HG02938 (cell line): Measurements from ENCODE around the gene HS2ST1.

Source experiments
- ATAC-seq: cut with Tn5 transposase; IDR thresholded peaks from one replicate; pipeline ENCODE4 v1.9.1; 2021; ENCODE audit warnings: mild to moderate bottlenecking, moderate library complexity; ENCODE audit not compliant: unreplicated experiment

The HS2ST1 gene

DNA sequence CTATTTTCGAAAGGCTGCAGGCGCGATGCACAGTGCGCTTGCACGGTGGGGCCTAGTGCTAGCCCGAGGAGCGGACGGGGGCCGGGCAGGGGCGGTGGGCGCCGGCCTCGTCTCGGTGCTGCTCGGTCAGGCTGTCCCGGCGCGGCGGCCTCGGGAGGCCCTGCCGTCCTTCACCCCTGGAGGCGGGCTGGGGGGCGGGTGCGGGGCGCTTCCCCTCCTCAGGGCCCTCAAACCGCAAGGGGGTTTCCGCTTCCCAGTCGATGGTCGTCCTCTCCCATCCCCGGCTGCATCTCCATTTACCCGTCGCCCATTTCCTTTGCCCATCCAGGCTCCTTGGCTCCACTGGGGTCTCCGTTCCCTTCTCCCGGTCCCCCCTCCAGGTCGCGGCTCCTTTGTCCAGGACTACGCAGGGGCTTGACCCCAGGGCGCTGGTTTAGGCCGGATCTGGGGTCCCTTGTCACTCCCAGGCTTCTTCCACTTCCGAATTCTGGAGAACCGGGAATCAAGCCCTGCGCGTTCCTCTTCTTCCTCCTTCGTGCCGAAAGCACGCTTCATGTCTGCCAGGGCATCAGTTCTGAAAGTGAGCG is 217.9 kb downstream of the HS2ST1 start:
- peak; percentile 36 for ATAC-seq

DNA sequence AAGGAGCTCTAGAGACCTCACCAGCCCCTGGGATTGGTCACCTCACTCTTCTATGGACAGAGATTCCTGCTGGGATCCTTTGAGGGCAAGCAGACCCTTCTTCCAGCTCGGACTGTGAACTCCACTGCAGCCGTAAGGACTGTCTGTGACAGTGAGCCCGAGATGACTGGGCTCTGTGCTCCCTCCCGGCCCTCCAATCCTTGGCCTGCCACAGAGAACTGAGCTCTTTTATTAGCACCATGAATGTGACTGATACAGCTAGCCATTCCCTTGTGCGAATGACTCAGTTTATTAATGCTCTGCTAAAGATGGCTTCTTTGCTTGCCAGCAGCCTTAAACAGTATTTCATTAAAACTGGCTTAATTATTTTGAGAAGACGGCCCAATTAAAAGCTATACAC is 219.6 kb downstream of the HS2ST1 start:
- no peak for ATAC-seq

DNA sequence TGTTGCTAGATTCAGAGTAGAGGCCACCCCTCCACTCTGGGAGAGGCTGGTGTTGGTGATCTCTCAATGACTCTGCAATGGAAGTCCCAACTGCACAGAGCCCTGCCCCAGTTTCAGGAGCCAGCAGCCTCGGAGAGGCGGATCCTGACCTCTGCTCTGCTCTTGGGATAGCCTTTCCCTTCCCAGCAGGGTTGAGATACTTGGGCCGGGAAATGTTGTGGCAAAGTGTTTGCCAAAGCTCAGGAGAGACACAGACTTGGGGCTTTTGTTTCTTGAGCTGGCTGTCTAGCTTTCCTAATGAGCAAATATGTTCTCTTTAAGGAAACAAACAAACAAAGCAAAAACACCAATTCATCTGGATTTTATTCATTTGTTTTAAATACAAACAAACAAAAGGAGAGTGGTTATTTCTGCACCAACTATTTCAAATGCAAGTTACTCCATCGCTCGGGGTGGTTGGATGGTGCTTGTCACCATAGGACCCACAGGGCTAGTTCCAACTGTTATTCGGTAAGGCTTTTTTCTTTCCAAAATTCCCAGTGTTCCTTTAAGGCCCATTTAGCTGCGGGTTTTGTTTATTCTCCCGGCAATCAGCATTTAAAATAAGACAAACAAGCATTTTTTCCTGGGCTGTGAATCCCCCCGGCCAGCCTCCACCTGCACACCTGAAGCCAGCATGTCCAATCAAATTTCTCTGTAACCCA is 220.3 kb downstream of the HS2ST1 start:
- no peak for ATAC-seq

DNA sequence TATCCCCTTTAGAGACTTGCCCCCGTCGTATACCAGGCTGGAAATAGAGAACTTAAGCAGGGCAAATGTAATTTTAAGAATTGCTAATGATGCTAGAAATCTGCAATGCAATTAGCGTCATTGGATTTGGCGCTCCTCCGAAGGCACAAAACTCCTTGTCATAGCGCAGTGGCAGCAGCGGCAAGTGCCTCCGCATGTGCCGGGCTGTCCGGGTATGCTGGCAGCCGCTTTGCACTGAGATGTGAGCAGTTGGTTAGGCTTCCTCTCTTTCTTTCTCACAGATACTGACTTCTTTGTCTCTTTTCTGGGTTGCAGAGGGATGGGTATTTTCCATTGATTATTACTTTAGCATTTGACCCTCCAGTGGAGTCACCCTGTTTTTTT is 220.9 kb downstream of the HS2ST1 start:
- ATAC-seq: no peak

DNA sequence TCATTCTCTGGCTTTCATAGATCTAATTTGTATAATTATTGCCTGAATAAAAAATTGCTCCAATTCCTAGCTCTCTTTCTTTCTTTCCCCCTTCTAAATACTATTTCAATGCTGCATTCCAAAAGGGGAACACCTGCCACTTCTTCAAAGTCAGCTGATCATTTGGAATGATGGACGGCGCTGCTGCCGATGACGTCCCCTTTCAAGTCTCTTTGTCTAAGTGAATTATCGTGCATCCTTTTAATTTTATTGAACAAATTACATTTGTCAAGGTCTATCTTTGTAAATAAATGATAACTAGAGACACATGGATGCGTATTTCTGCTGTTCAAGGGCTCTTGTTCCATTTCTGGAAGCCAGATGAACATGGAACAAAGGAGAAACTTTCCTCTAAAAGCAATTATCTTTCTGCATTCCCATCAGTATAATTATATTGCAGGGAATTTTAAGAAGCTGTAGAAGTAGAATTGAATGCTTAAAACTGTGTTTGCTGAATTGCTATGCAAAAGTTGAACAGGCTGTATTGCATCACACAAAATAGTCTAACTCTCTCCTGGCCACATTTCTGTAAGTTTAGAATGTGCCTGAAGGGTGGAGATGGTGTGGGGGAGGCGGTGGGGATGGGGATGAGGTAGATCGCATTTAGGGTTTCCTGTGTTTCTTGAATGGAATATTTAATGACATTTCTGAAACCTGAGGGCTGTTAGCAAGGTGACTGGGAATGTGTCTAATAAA is 222.3 kb downstream of the HS2ST1 start:
- no peak for ATAC-seq

DNA sequence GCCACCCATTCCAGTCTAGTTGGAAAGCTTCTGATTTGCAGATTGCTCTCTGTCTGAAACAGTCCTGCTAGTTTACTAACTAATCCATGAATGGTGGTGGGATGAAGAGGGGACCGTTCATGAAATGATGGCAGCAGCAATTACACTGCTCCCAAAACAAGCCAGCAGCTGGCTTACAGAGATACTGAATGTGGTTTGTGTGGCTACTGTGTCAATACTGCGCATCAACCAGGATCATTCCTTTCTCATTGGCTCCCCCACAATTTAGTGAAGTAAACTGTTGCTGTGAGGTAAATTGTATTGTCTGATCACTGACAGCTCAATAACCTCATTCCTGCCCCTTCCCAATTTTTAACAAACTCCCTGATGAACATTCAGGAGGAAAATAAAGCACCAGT is 222.9 kb downstream of the HS2ST1 start:
- ATAC-seq: no peak

DNA sequence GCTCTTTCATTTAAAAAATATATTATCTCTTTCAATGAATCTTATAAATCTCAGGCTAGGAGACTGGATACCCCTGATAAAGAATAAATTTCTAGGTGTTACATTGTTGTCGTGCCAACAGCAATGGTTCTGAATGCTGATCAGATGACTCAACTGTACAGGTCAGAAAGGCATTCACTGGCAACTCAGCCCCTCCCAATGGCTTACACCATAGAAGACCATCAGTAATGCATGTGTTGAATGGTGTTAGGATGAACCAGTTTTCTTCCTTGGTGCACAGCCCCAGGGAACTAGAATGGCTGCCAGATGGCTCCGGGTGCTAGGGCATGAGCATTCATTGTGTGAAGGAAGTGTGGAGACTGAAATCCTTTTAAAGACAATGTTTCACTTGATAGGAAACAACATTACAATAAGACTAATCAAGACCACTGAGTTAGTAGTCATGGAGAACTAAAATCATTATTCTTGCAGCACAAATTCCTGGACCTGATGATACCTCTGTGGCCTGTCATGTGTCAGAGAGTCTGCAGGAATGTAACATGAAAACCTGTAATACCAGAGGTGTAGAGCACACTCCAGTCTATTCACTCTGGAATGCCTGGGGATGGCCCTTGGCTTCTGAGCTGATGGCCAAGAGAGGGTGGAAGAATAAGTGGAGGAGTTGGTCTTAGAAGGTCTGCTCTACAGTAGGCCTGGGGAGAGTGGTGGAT is 226.6 kb downstream of the HS2ST1 start:
- no peak for ATAC-seq

DNA sequence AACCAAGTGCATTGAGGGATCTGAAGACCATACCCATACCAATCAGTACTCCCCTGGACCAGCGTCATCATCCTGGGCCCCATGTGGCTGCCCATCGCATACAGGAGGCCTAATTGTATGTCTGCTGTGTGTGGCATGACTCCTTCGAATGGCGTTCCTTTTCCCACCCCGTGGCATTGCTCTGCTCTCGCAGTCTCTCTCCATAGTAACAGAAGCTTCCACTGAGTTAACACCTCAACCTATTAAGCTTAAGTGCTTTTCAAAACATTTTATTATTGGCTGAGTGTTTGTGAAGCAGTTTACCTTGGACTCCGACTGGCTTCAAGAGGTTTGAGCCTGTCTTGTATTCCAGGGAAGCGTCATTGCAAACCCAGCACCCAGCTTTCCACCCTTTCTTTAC is 227.1 kb downstream of the HS2ST1 start:
- ATAC-seq: no peak

DNA sequence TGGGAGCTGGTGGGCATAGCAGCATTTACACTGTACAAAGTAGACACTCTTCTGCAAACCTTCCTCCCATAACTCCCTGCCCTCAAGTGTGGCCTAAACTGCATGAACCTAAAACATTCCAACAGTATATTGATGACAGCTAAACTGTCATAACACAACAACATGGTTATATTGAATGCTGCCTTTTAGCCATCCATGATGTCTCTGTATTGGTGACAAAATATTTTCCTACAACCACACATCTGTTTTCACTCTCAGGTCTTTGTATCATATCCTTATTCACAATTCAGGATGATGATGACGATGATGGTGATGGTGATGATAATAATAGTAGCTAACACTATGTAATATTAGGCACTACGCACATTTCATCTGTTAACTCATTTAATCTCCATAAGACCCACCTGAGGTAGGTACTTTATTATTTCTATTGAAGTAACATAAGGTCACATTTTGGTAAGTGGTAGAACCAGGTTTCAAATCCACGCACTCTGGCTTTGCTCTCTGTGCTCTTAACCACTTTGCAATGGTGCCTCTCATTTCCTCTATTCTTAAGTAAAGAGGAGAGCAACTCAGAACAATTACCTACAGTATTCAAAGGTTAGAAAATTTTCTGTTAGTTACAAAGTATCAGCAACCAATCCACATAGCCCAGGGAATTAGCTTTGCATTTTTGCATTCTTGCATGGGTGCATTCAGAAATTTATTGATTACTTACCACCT is 229.1 kb downstream of the HS2ST1 start:
- ATAC-seq: no peak

DNA sequence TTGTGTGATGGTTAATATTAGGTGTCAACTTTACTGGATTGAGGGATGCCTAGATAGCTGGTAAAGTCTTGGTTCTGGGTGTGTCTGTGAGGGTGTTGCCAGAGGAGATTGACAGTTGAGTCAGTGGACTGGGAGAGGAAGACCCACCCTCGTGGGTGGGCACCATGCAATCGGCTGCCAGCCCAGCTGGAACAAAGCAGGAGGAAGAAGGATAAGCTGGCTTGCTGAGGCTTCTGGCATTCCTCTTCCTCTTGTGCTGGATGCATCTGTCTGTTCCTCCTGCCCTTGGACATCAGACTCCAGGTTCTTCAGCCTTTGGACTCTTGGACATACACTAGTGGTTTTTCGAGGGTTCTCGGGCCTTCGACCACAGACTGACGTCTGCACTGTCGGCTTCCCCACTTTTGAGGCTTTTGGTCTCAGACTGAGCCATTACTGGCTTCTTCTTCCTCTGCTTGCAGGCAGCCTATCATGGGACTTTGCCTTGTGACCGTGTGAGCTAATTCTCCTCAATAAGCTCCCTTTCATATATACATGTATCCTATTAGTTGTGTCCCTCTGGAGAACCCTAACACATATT is 230.0 kb downstream of the HS2ST1 start:
- no peak for ATAC-seq

DNA sequence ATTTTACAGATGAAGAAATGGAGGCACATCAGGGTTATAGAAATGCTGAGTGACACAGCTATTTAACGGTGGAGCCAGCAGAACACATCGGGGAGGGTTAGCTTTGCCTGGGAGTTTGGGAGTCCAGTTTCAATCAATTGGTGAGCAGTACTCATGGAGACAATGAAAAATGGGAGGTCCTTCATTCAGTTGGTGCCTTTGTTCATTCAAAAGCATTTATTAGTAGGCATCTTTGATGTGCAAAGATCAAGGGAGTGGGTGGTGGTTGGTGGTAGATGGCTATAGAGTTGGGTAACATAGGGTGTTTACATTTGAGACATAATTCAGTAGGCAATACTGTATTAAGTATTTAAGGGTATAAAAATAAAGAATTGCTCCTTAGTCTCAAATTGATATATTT is 230.5 kb downstream of the HS2ST1 start:
- ATAC-seq: no peak

DNA sequence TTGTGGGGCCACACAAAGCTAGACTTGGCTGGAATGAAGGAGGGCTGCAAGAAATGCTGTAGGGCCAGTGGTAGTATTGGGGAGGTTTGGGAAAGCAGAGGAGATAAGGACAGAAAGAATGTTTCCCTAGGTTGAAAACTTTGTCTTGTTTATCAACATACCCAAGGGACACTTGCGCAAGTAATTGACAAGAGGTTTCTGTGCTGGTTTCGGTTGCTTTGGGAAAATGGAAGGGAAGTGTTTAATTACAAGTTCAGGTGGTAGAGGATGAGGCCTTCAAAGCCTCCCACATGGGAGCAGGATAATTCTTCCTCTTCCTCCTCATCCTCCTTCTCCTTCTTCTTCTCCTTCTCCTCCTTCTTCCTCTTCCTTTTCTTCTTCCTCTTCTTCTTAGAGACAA is 232.1 kb downstream of the HS2ST1 start:
- ATAC-seq: no peak

DNA sequence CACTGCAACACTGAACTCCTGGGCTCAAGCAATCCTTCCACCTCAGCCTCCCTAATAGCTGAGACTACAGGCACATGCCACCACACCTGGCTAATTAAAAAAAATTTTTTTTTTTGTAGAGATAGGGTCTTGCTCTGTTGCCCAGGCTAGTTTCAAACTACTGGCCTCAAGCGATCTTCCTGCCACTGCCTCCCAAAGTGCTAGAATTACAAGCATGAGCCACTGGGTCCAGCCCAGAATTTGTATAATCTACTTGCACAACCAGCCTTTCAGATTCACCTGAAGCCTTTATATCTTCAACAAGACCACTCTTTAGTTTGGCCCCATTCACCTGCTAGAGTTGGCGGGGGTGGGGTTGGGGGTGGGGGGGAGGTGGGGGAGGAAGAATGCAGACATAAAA is 232.6 kb downstream of the HS2ST1 start:
- ATAC-seq: no peak

DNA sequence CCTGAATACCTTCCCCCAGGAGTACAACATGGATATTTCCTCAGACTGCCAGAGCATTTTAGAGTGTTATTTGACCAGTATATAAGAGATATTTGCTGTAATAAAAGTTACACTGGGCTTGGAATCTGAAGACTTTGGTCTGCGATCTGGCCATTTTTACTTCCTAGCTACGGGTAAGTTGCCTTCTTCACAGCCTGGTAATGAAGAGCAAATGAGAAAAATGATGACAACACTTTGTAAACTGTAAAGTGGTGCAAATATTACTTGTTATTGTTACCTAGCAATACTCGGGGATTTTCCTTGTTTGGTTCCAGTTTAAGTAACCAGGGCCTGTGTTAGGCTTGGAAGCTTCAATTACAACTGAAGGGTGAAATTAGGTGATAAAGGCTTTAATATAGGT is 233.4 kb downstream of the HS2ST1 start:
- ATAC-seq: no peak

DNA sequence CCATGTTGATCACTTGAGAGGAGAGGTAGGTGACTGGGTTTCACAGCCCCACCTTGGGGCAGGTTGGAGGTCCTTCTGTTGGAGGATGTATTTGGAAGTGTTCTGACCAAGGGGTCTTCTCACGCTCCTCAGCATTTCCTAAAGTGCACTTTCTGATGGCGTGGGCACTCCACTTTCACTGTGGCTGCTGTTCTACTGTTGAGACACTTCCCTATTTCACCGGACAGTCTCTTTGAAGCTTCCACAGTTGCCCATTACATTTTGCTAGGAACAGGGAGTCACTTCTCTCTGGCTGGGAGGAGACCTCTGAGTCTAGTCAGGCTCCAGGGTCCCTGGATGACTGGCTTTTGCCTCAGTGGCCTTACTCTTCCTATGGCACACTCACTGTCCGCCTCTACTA is 234.2 kb downstream of the HS2ST1 start:
- ATAC-seq: no peak

DNA sequence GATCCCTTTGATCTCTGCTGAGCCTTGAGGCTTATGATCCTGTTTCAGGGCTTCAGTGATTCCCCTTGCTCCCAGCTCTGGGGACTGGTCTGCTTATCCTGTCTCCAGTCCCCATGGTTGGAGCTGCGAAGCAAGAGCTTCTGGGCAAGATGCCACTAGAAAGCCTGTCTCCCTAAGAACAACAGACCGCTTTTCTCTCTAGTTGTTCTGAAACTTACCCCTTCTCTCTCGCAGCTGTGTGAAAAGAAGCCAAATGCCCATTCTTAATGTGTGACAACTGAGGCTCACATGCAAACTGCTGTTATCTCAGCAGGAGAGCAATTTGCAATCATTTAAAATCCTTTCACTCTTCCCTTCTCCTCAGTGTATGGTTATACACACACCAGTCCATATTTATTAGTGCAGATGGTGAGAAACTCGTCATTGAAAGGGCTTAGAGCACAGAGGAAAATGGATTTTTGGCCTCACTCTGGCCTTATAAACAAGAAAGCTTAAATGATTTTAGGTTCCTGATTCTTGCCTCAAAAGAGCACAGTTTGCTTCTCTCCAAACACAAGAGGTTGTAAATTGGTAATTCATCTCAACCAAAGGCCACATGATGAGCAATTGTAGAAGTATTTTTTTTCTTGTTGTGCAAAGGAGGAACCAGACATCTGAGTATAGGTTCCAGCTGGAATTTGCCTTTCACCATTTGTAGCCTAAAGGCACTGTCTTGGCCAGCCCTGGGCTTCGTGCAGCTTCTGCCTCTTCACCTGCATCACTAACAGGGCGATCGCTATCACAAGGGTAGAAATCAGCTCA is 235.0 kb downstream of the HS2ST1 start:
- no peak for ATAC-seq

DNA sequence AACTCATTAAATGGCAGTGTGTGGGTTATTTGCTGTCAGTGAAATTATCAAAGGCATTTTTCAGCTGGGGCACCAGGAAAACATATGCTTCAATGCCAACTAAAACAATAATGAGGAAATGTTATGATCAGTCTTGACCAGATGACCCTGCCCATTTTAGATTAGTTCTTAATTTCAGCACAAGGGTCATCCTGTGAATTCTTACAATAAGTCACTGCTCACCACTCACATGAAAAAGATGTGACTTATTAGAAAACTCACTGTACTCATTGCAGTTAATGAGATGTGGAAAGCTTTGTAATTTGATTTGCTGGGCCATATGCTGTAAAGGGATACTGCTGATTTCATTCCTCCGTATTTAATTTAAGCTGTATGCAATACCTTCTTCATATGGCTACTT is 235.7 kb downstream of the HS2ST1 start:
- ATAC-seq: no peak

DNA sequence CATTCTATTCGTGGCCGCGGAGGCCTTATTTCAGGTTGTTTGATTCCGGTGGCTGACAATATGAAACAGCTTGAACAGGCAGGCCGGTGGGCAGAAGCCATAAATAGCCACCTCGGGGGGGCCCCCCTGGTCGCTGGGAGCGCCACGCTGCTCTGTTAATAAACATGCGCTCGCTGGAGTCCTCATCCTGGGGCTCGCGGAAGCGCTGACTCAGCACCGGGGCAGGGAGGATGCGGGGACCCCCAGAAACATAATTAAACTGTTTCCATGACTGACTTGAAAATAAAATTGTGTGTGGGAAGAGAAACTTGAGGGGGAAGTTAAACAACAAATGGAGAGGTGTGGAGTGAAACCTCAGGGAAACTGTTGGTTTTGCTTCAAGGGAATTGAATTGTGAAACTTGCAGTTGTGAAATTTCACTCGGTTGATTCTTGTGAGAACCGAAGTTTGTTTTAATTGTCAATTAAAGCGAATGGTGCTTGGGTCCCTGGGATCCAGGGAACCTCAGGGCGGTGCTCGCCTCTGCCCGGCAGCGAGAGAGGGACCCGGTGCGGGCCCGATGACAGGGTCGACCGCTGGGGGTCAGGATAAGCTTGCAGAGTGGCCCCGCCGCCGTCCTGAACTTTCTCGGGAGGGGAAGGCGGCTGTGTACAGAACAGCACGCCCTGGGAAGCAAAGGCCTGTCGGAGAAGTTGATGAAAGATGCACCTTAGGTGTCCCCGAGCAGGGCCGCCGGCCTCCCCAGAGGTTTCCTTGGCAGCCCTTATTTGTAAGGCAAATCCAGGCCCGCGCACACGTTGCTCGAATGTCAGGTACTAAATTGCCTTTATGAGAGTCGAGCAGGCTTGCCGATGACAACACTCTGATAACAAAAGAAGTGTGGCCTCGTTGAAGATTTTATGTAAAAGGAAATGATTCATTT is 237.3 kb downstream of the HS2ST1 start:
- peak; percentile 77 for ATAC-seq

DNA sequence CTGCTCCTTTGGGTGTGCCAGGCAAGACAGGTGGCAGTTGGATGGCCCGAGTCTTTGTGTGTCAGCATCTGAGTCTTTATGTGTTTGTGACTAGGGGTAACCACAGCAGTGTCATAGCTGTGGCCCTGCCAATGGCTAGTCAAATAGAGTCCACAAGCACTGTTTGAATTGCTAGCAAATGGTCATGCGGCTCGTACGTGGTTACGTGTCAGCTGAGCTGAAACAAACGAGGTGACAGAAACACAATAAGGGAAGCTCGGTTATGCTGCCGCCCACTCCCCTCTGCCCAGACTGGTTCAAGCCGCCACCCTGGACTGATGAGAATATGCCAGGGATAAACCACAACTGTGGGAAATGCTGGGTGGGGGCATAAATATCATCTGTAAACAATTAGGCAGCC is 239.9 kb downstream of the HS2ST1 start:
- ATAC-seq: no peak
